Mesenchymal stem cell (in vitro differentiated cells and primary cell): ENCODE results near the gene RNF130.

Source experiments
- DNase-seq: peaks from one replicate; pipeline ENCODE4 v3.0.0-alpha.2; 2013
- H2AFZ ChIP-seq: one replicate; pipeline ENCODE4 v1.6.1; 2013; ENCODE audit warnings: low read depth, mild to moderate bottlenecking, control low read depth, inconsistent platforms, low read length, moderate library complexity
- H2AK5ac ChIP-seq: 2 replicates; pipeline ENCODE4 v1.6.1; 2013; ENCODE audit warnings: low read length, moderate library complexity, mild to moderate bottlenecking, inconsistent platforms; ENCODE audit not compliant: severe bottlenecking
- H2BK120ac ChIP-seq: one replicate; pipeline ENCODE4 v1.6.1; 2013; ENCODE audit warnings: low read depth, mild to moderate bottlenecking, inconsistent platforms, low read length, moderate library complexity
- H2BK12ac ChIP-seq, 2 experiments: one replicate each; pipeline ENCODE4 v1.6.1; 2013; ENCODE audit warnings: inconsistent platforms in 2 of 2, low read length in 2 of 2, mild to moderate bottlenecking in 2 of 2, moderate library complexity in 2 of 2, control low read depth in 1 of 2
- H2BK15ac ChIP-seq: one replicate; pipeline ENCODE4 v1.6.1; 2013; ENCODE audit warnings: mild to moderate bottlenecking, low read depth, inconsistent platforms; ENCODE audit not compliant: poor library complexity, severe bottlenecking
- H2BK5ac ChIP-seq: 2 replicates; pipeline ENCODE4 v1.6.1; 2013; ENCODE audit warnings: low read depth, mild to moderate bottlenecking, low read length, control low read depth, inconsistent platforms; ENCODE audit not compliant: poor library complexity, severe bottlenecking
- H3K14ac ChIP-seq, 2 experiments: one replicate each; pipeline ENCODE4 v1.6.1; 2013; ENCODE audit warnings: inconsistent platforms in 2 of 2, low read length in 2 of 2, control low read depth in 1 of 2, mild to moderate bottlenecking in 1 of 2, moderate library complexity in 1 of 2
- H3K18ac ChIP-seq, 2 experiments: one replicate each; pipeline ENCODE4 v1.6.1; 2013; ENCODE audit warnings: inconsistent platforms in 2 of 2, low read length in 2 of 2, control low read depth in 1 of 2, low read depth in 1 of 2, mild to moderate bottlenecking in 1 of 2
- H3K23ac ChIP-seq, 2 experiments: one replicate each; pipeline ENCODE4 v1.6.1; 2013; ENCODE audit warnings: inconsistent platforms in 2 of 2, low read length in 2 of 2, mild to moderate bottlenecking in 2 of 2, moderate library complexity in 2 of 2, control low read depth in 1 of 2
- H3K27ac ChIP-seq: 2 replicates; pipeline ENCODE4 v1.5.1; 2013; ENCODE audit warnings: mild to moderate bottlenecking, moderate library complexity, low read length, control low read depth, inconsistent platforms; ENCODE audit not compliant: poor library complexity, severe bottlenecking
- H3K27me3 ChIP-seq, 2 experiments: 2 replicates each; pipeline versions ENCODE4 v1.6.1 to v1.7.0; 2013; ENCODE audit warnings: low read length in 2 of 2, mild to moderate bottlenecking in 2 of 2, moderate library complexity in 2 of 2, control low read depth in 1 of 2, inconsistent platforms in 1 of 2; ENCODE audit not compliant: control insufficient read depth in 1 of 2, insufficient read depth in 1 of 2
- H3K36me3 ChIP-seq, 2 experiments: 2 replicates each; pipeline versions ENCODE4 v1.6.1 to v1.7.0; 2013; ENCODE audit warnings: low read length in 2 of 2, control low read depth in 1 of 2, inconsistent platforms in 1 of 2, low read depth in 1 of 2, mild to moderate bottlenecking in 1 of 2; ENCODE audit not compliant: insufficient read depth in 2 of 2, control insufficient read depth in 1 of 2
- H3K4ac ChIP-seq, 2 experiments: one replicate each; pipeline ENCODE4 v1.6.1; 2013; ENCODE audit warnings: inconsistent platforms in 2 of 2, low read length in 2 of 2, mild to moderate bottlenecking in 2 of 2, moderate library complexity in 2 of 2, control low read depth in 1 of 2, low read depth in 1 of 2
- H3K4me1 ChIP-seq: 2 replicates; pipeline ENCODE4 v1.6.1; 2013; ENCODE audit warnings: low read depth, low read length, control low read depth; ENCODE audit not compliant: control insufficient read depth, insufficient read depth
- H3K4me2 ChIP-seq: 2 replicates; pipeline ENCODE4 v1.6.1; 2013; ENCODE audit warnings: low read length, mild to moderate bottlenecking, inconsistent platforms; ENCODE audit not compliant: poor library complexity, severe bottlenecking
- H3K4me3 ChIP-seq, 2 experiments: 2 replicates each; pipeline versions ENCODE4 v1.5.1 to v1.7.0; 2013; ENCODE audit warnings: low read length in 2 of 2, mild to moderate bottlenecking in 2 of 2, control low read depth in 1 of 2, low read depth in 1 of 2; ENCODE audit not compliant: insufficient read depth in 1 of 2
- H3K79me1 ChIP-seq: replicated peaks from 2 replicates; pipeline ENCODE4 v1.6.1; 2013; ENCODE audit warnings: mild to moderate bottlenecking, control low read depth, low read length, inconsistent platforms; ENCODE audit not compliant: poor library complexity, severe bottlenecking
- H3K9ac ChIP-seq: 2 replicates; pipeline ENCODE4 v1.7.0; 2013; ENCODE audit warnings: mild to moderate bottlenecking, low read length, moderate library complexity
- H3K9me3 ChIP-seq: 2 replicates; pipeline ENCODE4 v1.7.0; 2013; ENCODE audit warnings: mild to moderate bottlenecking, low read length; ENCODE audit not compliant: control insufficient read depth
- H4K8ac ChIP-seq: one replicate; pipeline ENCODE4 v1.6.1; 2013; ENCODE audit warnings: inconsistent platforms, mild to moderate bottlenecking, low read length, moderate library complexity
- H4K91ac ChIP-seq: one replicate; pipeline ENCODE4 v1.6.1; 2013; ENCODE audit warnings: mild to moderate bottlenecking, low read length, inconsistent platforms
- WGBS: methylation state at CpG from one replicate; pipeline ENCODE4 v1.1.7; 2013; ENCODE audit warnings: mixed read lengths; 5-methylcytosine and 5-hydroxymethylcytosine counted together

Gene RNF130

DNA sequence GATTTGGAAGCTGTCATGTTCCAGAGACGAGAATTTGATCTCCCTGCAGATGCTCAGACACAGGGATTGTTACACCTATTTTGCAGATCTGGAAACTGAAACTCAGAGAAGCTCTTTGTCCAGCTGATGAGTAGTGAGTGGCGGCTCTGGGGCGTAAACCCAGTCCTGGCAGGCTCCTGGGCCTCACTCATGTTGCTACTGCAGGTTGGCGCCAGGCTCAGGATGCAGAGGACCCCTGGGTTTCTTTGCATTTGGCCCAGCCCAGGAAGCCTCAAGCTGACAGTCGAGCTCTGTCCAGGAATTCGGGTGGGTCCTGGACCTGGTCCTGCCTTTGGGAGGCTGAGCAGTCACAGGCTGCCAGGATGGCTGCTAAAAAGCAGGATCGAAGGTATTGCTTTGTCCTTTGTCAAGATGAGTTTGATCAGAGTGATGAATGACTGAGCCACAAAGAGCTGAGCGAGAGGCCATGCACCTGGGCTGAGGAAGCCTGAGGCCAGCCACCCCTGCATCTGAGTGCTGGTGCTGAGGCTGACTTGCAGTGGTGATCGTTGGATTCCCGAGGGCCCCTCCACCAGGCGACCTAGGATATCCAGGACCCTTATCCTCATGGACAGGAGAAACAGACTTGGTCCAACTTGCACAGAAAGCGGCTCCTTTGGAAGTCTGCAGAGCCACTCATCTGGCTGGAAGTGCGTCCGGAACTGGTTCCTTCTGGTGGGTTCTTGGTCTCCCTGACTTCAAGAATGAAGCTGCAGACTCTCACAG lies 8.3 kb upstream of the RNF130 start:
- no peak overlapping the region for H3K9ac ChIP-seq
- no peak overlapping the region for H2BK120ac ChIP-seq
- H2BK15ac ChIP-seq = no peak overlapping the region
- H4K91ac ChIP-seq = no peak overlapping the region
- H3K14ac ChIP-seq = no peak overlapping the region
- H3K27me3 ChIP-seq = peaks cover 11 to 63% of the 10 kb centered on the region in 2 experiments
- H3K18ac ChIP-seq = no peak overlapping the region
- H3K9me3 ChIP-seq = no peaks in the 10 kb centered on the region
- H3K36me3 ChIP-seq = no peaks in the 10 kb centered on the region
- H3K27ac ChIP-seq = no peak overlapping the region
- no peaks in the 10 kb centered on the region for H3K79me1 ChIP-seq
- no peak overlapping the region for H2AFZ ChIP-seq
- H2BK12ac ChIP-seq = no peak overlapping the region
- no peak overlapping the region for H4K8ac ChIP-seq
- H2AK5ac ChIP-seq = no peak overlapping the region
- 81% methylated on average over 14 of the region's 14 CpGs for WGBS
- no peak overlapping the region for H3K4ac ChIP-seq
- no peak overlapping the region for H3K23ac ChIP-seq
- H2BK5ac ChIP-seq = no peak overlapping the region
- DNase-seq = no peak
- no peaks in the 10 kb centered on the region for H3K4me1 ChIP-seq
- H3K4me2 ChIP-seq = no peak overlapping the region
- H3K4me3 ChIP-seq = no peak overlapping the region

DNA sequence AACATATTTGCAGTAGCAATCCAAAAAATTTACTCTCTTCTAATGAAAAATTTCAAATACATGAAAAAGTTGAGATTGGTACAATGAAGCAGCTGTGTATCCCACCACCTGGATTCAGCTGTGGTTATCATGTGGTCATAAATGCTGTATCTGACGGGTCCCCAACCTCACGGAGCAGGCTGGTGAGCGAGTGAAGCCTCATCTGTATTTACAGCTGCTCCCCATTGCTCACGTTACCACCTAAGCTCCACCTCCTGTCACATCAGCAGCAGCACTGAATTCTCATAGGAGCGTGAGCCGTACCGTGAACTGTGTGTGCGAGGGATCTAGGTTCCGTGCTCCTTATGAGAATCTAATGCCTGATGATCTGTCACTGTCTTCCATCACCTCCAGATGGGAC lies 6.8 kb upstream of the RNF130 start:
- no peak overlapping the region for H3K18ac ChIP-seq
- no peak overlapping the region for H2BK15ac ChIP-seq
- H3K9me3 ChIP-seq = no peaks in the 10 kb centered on the region
- WGBS = 97% methylated on average over 7 of the region's 9 CpGs
- H4K8ac ChIP-seq = no peak overlapping the region
- H3K36me3 ChIP-seq = no peaks in the 10 kb centered on the region
- no peak overlapping the region for H3K14ac ChIP-seq
- H3K79me1 ChIP-seq = no peaks in the 10 kb centered on the region
- H2BK120ac ChIP-seq = no peak overlapping the region
- no peak overlapping the region for H3K23ac ChIP-seq
- H2BK5ac ChIP-seq = no peak overlapping the region
- H3K4me1 ChIP-seq = no peaks in the 10 kb centered on the region
- H2AK5ac ChIP-seq = no peak overlapping the region
- peaks cover 11 to 47% of the 10 kb centered on the region in 2 experiments for H3K27me3 ChIP-seq
- no peak overlapping the region for H3K4me2 ChIP-seq
- DNase-seq = no peak
- H2BK12ac ChIP-seq = no peak overlapping the region
- no peak overlapping the region for H3K4me3 ChIP-seq
- H3K27ac ChIP-seq = no peak overlapping the region
- no peak overlapping the region for H2AFZ ChIP-seq
- H4K91ac ChIP-seq = no peak overlapping the region
- no peak overlapping the region for H3K9ac ChIP-seq
- no peak overlapping the region for H3K4ac ChIP-seq

DNA sequence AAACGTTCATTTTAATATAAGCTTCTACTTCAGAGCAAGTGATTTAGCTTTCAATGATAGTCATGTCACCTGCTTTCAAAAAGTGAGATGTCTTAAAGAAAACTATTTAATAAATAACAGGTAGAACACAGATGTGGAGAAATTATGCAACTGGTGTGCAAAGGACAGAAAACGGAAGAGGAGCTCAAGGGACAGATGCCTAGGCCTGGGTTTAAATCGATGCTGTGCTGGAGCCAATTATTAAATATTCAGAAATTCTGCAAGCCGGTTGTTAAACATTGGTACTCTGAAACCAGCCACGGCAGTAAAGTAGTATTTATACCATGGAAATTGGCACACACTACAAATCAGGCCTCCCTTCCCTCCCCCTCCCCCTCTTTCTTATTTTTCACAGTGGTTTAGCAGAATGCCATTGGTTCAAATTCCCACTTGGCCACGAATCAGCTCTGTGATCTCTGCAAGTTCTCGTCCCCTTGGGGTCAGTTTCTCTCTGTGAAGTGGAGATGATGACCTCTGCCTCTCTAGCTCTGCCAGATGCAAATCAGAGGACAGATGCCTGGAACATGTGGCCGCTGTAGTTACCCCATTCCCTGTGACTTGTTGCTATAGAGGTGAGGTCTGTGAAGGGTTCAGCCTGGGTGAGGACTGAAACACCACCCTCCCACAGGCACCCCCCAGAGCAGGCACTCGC lies 6.2 kb upstream of the RNF130 start:
- Histone ChIP-seq H2BK12ac (no peak overlapping the region), H3K27ac (no peak overlapping the region), H4K91ac (no peak overlapping the region), H2AK5ac (no peak overlapping the region), H3K9ac (no peak overlapping the region), H2BK120ac (no peak overlapping the region), H3K27me3 (peaks cover 11 to 42% of the 10 kb centered on the region in 2 experiments), H2BK15ac (no peak overlapping the region), H3K18ac (no peak overlapping the region), H3K9me3 (no peaks in the 10 kb centered on the region), H4K8ac (no peak overlapping the region), H3K4me1 (no peaks in the 10 kb centered on the region), H3K79me1 (no peaks in the 10 kb centered on the region), H3K4me3 (no peak overlapping the region), H3K23ac (no peak overlapping the region), H3K14ac (no peak overlapping the region), H2BK5ac (no peak overlapping the region), H3K36me3 (no peaks in the 10 kb centered on the region), H3K4me2 (no peak overlapping the region), H2AFZ (no peak overlapping the region), H3K4ac (no peak overlapping the region)
- DNase-seq = no peak
- WGBS = 75% methylated on average over 7 of the region's 9 CpGs

DNA sequence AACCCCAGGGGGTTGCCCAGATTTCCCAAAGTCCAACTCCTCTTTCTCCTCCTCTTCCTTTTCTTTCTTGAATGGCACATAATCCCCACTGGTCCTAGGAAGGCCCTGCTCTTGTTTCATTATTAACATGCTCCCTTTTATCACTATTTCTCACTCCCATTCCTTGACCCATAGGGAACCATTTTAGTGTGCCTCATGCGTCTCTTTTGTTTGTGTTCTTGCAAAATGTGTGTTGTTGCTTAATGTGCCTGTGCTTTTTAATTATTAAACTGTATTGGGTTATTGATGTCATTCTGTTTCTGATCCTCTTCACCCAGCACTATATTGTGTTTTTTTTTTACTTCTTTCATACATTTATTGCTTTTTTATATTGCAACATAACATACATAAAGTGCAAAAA lies 4.1 kb upstream of the RNF130 start:
- H3K18ac ChIP-seq = no peak overlapping the region
- H3K23ac ChIP-seq = no peak overlapping the region
- peaks cover 11 to 31% of the 10 kb centered on the region in 2 experiments for H3K27me3 ChIP-seq
- peaks cover 4% of the 10 kb centered on the region for H3K9me3 ChIP-seq
- H2AFZ ChIP-seq = no peak overlapping the region
- no peak overlapping the region for H2BK12ac ChIP-seq
- no peak overlapping the region for H2AK5ac ChIP-seq
- no peak overlapping the region for H3K4ac ChIP-seq
- H4K91ac ChIP-seq = no peak overlapping the region
- peaks cover 2% of the 10 kb centered on the region for H3K4me1 ChIP-seq
- no peak overlapping the region for H4K8ac ChIP-seq
- H3K79me1 ChIP-seq = no peaks in the 10 kb centered on the region
- H2BK5ac ChIP-seq = no peak overlapping the region
- no peak overlapping the region for H2BK15ac ChIP-seq
- no peak for DNase-seq
- H3K4me3 ChIP-seq = no peak overlapping the region
- no peak overlapping the region for H3K27ac ChIP-seq
- H3K4me2 ChIP-seq = no peak overlapping the region
- WGBS = no CpG with 5 or more reads among the region's 1 CpG
- no peak overlapping the region for H2BK120ac ChIP-seq
- H3K14ac ChIP-seq = no peak overlapping the region
- H3K9ac ChIP-seq = no peak overlapping the region
- no peaks in the 10 kb centered on the region for H3K36me3 ChIP-seq
